GM10248 (cell line): ENCODE results near the gene CLMP.

Experiments
- CTCF ChIA-PET: fragments of 300-600 bp; sonication (Branson Sonifier 250); formaldehyde crosslinking; extraction: SDS; loops from one replicate; lab custom pipeline; 2021; ENCODE audit warnings: antibody characterized with exemption; lab: Yijun Ruan, JAX
- POLR2A ChIA-PET: fragments of 350-650 bp; sonication (Branson Sonifier 250); formaldehyde crosslinking; extraction: SDS; loops from one replicate; lab custom pipeline; 2020; ENCODE audit warnings: antibody characterized with exemption; lab: Yijun Ruan, JAX
- DNase-seq: peaks from one replicate; pipeline ENCODE4 v3.0.0; 2012; ENCODE audit errors: extremely low spot score
- CTCF ChIP-seq: IDR thresholded peaks from 2 replicates; pipeline ENCODE4 v1.5.1; 2012; ENCODE audit warnings: mild to moderate bottlenecking, low read depth; ENCODE audit errors: extremely low read depth, missing control alignments, control extremely low read depth

Gene CLMP

GRCh38 chr11:123187248-123187647 is 7.8 kb downstream of the CLMP start:
- CTCF ChIA-PET, result interaction anchor here (1.6 kb wide), 1 partner anchor 9 kb away, joined by 5 read pairs; no protein-coding TSS in a partner anchor
- no peak for TF ChIP-seq CTCF
- no peak for DNase-seq
- POLR2A ChIA-PET, result no interaction called here

- POLR2A ChIA-PET, result no interaction called here
- TF ChIP-seq CTCF, result no peak
- CTCF ChIA-PET, result interaction anchor here (1.3 kb wide), 1 partner anchor 12 kb away, joined by 4 read pairs; no protein-coding TSS in a partner anchor
- no peak for DNase-seq
These were observed 8.8 kb downstream of the CLMP start for GRCh38 chr11:123186286-123186685.

GRCh38 chr11:123185326-123185725 is 9.7 kb downstream of the CLMP start:
- ChIA-PET CTCF (interaction anchor here (1.3 to 1.5 kb wide), 4 partner anchors 11 to 62 kb away, joined by 3 to 4 read pairs (median 3); no protein-coding TSS in a partner anchor), POLR2A (no interaction called here)
- TF ChIP-seq CTCF, result no peak
- no peak for DNase-seq

- DNase-seq, result no peak
- no peak for TF ChIP-seq CTCF
- ChIA-PET POLR2A (no interaction called here), CTCF (interaction anchor here (1.3 to 1.5 kb wide), 3 partner anchors 18 to 63 kb away, joined by 3 read pairs; no protein-coding TSS in a partner anchor)
These were observed 10.5 kb downstream of the CLMP start for GRCh38 chr11:123184531-123184930.

GRCh38 chr11:123183391-123184099 is 11.5 kb downstream of the CLMP start:
- ChIA-PET CTCF (interaction anchor here (1.3 kb wide), 1 partner anchor 64 kb away, joined by 3 read pairs; no protein-coding TSS in a partner anchor), POLR2A (no interaction called here)
- no peak for TF ChIP-seq CTCF
- DNase-seq, result no peak

GRCh38 chr11:123181767-123182500 is 13.1 kb downstream of the CLMP start:
- DNase-seq, result no peak
- CTCF ChIA-PET, result no interaction called here
- no peak for TF ChIP-seq CTCF
- POLR2A ChIA-PET, result no interaction called here
